NT2/D1 (cell line): ENCODE data around the gene GBP6.
"Not testable (repeated sequence)": the region's sequence is repeated elsewhere in the genome, so short reads cannot be mapped to it uniquely, and the experiment has no call there.

Source experiments
- DNase-seq: peaks from one replicate; pipeline ENCODE4 v3.0.0-alpha.2; 2011; ENCODE audit warnings: low read depth, low spot score
- H3K27me3 ChIP-seq: 2 replicates; pipeline ENCODE4 v1.6.0; 2011; ENCODE audit warnings: mild to moderate bottlenecking; ENCODE audit not compliant: insufficient read length, insufficient read depth
- H3K36me3 ChIP-seq: 2 replicates; pipeline ENCODE4 v1.6.1; 2011; ENCODE audit warnings: mild to moderate bottlenecking, low read length, mixed read lengths; ENCODE audit not compliant: insufficient read depth, insufficient read length
- H3K4me1 ChIP-seq: 2 replicates; pipeline ENCODE4 v1.5.1; 2011; ENCODE audit not compliant: insufficient read depth, insufficient read length
- H3K4me3 ChIP-seq: 2 replicates; pipeline ENCODE4 v1.5.1; 2011; ENCODE audit warnings: low read depth; ENCODE audit not compliant: insufficient read length
- H3K9ac ChIP-seq: 2 replicates; pipeline ENCODE4 v1.6.0; 2011; ENCODE audit warnings: low read depth; ENCODE audit not compliant: insufficient read length
- H3K9me3 ChIP-seq: 2 replicates; pipeline ENCODE4 v1.5.1; 2011; ENCODE audit warnings: mild to moderate bottlenecking, low read length; ENCODE audit not compliant: insufficient read depth
- SUZ12 ChIP-seq: IDR thresholded peaks from 2 replicates; pipeline ENCODE4 v1.6.1; 2011; ENCODE audit not compliant: insufficient read length, insufficient read depth; ENCODE audit errors: extremely low read depth
- YY1 ChIP-seq: IDR thresholded peaks from 2 replicates; pipeline ENCODE4 v1.6.1; 2011; ENCODE audit not compliant: insufficient read length, insufficient read depth
- ZNF274 ChIP-seq: IDR thresholded peaks from 2 replicates; pipeline ENCODE4 v1.6.1; 2011; ENCODE audit warnings: mild to moderate bottlenecking, low read depth, low read length

The GBP6 gene, protein sequence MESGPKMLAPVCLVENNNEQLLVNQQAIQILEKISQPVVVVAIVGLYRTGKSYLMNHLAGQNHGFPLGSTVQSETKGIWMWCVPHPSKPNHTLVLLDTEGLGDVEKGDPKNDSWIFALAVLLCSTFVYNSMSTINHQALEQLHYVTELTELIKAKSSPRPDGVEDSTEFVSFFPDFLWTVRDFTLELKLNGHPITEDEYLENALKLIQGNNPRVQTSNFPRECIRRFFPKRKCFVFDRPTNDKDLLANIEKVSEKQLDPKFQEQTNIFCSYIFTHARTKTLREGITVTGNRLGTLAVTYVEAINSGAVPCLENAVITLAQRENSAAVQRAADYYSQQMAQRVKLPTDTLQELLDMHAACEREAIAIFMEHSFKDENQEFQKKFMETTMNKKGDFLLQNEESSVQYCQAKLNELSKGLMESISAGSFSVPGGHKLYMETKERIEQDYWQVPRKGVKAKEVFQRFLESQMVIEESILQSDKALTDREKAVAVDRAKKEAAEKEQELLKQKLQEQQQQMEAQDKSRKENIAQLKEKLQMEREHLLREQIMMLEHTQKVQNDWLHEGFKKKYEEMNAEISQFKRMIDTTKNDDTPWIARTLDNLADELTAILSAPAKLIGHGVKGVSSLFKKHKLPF

DNA sequence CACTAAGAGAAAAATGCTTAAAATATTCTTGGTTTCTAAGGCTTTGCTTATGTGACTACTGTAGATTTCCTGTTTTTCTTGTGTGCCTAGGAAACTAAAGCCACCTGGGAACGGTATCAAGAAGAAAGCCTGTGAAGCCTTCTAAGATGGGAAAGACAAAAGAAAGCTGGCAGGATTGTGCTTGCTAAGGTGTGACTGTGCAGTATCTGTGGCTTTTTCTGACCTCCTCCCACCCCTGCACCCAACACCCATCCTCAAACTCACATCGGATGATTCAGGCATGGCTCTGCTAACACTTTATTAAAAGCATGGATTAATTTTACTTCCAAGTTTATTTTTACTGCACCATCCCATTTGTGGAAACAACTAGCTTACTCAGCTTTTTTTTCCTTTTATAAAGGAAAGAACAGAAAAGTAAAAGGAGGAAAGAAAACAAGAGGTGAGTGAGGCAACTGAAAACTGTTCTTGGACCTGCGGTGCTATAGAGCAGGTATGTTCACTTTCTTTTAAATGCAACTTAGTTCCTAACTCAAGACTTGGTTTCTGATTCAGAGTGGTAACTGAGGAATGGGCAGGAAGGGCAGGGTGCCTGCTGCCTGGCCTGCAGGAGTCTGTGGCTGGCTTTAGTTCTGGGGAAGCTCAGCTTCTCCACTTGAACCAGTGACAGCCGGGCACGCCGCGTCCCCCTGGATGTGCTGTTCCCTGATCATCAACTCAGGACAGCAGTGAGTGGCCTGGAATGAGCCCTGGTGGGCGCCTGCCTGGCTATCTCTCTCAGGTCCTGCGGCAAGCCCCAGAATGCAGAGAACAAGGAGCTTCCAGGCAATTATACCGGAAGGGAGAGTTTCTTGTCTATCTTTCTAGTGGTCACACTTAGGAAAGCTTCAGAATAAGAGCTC, at the start of gene GBP6:
GBP6 (plus strand) TSS at position 422 of the 899 bp plus-strand sequence. CDS start 4,493 bp downstream, outside the sequence.
- no peak for TF ChIP-seq SUZ12
- no peak for TF ChIP-seq ZNF274
- no peak for TF ChIP-seq YY1
- Histone ChIP-seq H3K36me3 (no peaks in the 10 kb centered on the region), H3K27me3 (no peaks in the 10 kb centered on the region)

DNA sequence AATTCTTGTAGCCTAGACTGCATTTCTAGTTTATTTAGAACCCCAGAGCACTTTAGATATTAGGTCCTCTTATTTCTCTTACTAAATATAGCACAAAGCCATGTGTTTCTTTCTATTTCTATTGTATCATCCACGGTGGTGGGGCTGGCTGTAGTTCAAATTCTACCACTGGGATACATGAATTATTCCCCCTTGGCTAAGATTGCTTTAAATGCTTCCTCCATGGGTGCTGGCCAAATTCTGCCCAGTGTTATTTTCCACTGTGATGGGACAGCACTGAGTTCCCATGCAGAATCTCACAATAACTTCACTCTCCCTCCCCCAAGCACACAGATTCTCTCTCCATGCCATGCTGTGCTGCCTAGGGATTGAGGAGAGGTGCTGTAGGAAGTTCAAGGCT, 41.5 kb upstream of the GBP6 start:
- TF ChIP-seq SUZ12 (no peak), YY1 (no peak), ZNF274 (no peak)
- no peaks in the 10 kb centered on the region for H3K4me1 ChIP-seq
- H3K9me3 ChIP-seq: peaks cover 11% of the 10 kb centered on the region
- no peak overlapping the region for H3K4me3 ChIP-seq
- no peak for DNase-seq
- H3K27me3 ChIP-seq: no peaks in the 10 kb centered on the region
- no peak overlapping the region for H3K9ac ChIP-seq
- H3K36me3 ChIP-seq: no peaks in the 10 kb centered on the region

More for the DNA sequence above, at the start of gene GBP6:
- Histone ChIP-seq H3K4me1 (peaks cover 3% of the 10 kb centered on the region), H3K9me3 (no peaks in the 10 kb centered on the region), H3K4me3 (no peak within 1 kb of the TSS), H3K9ac (peak within 1 kb of the TSS; percentile 27)
- DNase-seq: no peak

DNA sequence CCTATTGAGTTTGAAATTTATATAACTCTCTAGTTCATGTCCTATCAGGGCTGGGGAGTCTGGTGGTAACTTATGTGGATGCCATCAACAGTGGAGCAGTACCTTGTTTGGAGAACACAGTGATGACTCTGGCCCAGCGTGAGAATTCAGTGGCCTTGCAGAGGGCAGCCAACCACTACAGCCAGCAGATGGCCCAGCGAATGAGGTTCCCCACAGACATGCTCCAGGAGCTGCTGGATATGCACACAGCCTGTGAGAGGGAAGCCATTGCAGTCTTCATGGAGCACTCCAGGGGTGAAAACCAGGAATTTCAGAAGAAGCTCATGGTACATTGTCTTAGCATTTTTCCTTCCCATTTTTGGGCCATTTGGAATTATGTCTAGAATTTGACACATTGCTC, 32.0 kb upstream of the GBP6 start:
- no peak for TF ChIP-seq YY1
- no peak for TF ChIP-seq ZNF274
- TF ChIP-seq SUZ12: no peak
- DNase-seq: no peak
- no peaks in the 10 kb centered on the region for H3K9me3 ChIP-seq
- H3K9ac ChIP-seq: no peak overlapping the region
- H3K36me3 ChIP-seq: no peaks in the 10 kb centered on the region
- no peaks in the 10 kb centered on the region for H3K27me3 ChIP-seq
- no peak overlapping the region for H3K4me3 ChIP-seq
- no peaks in the 10 kb centered on the region for H3K4me1 ChIP-seq

DNA sequence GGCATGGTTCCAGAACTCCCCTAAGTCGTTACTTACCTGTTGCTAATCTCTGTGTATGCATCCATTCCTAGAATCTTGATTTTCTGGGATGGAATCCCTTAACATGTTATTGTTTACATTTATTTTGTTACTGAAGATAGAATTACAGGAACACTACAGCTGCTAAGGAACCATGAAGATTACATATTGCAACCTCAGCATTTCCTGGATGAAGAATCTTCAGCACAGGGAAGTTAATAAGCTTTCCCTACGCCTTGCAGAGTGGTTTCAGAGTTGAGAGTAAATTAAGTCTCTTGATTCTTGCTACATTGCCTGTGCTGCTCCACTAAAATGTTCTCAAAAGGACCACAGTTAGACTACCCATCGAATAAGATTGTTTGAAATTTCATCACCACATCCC, 31.4 kb upstream of the GBP6 start:
- no peak for DNase-seq
- TF ChIP-seq SUZ12: no peak

DNA sequence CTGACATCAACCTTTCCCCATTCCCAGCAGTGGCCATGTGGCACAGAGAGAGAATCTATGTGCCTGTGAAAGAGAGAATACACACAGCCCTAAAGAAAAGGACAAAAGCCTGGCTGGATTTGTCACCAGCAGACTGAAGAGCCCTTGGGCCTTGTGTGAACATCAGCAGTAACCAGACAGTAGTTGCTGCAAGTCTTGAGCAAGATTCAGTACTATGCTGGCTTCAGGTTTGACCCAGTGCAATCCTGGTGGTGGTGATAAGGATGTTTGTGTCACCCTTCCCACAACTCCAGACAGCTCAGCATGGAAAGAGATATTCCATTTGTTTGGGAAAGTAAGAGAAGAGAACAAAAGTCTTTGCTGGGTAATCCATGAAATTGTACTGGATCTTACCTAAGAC, 28.4 kb upstream of the GBP6 start:
- no peaks in the 10 kb centered on the region for H3K9me3 ChIP-seq
- no peaks in the 10 kb centered on the region for H3K36me3 ChIP-seq
- H3K4me1 ChIP-seq: no peaks in the 10 kb centered on the region
- no peak overlapping the region for H3K4me3 ChIP-seq
- no peaks in the 10 kb centered on the region for H3K27me3 ChIP-seq
- TF ChIP-seq SUZ12 (no peak), ZNF274 (no peak), YY1 (no peak)
- no peak for DNase-seq
- H3K9ac ChIP-seq: no peak overlapping the region

More for the DNA sequence above, 31.4 kb upstream of the GBP6 start:
- H3K9me3 ChIP-seq: no peaks in the 10 kb centered on the region
- H3K27me3 ChIP-seq: no peaks in the 10 kb centered on the region
- H3K4me1 ChIP-seq: no peaks in the 10 kb centered on the region
- H3K36me3 ChIP-seq: no peaks in the 10 kb centered on the region
- H3K4me3 ChIP-seq: no peak overlapping the region
- no peak overlapping the region for H3K9ac ChIP-seq

DNA sequence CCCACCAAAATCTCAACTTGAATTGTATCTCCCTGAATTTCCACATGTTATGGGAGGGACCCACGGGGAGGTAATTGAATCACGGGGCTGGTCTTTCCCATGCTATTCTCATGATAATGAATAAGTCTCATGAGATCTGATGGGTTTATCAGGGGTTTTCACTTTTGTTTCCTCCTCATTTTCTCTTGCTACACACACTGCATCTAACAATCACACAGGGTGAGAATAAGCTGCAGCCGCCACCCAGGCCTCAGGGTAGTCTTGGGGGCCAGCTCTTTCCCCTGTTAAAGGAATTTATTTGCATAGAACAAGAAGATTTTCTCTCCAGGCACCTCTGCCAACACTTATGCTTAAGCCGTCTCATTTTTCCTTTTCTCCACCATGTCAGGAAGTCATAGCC, 26.0 kb upstream of the GBP6 start:
- no peak overlapping the region for H3K9ac ChIP-seq
- no peak for TF ChIP-seq SUZ12
- TF ChIP-seq ZNF274: no peak
- no peak for TF ChIP-seq YY1

DNA sequence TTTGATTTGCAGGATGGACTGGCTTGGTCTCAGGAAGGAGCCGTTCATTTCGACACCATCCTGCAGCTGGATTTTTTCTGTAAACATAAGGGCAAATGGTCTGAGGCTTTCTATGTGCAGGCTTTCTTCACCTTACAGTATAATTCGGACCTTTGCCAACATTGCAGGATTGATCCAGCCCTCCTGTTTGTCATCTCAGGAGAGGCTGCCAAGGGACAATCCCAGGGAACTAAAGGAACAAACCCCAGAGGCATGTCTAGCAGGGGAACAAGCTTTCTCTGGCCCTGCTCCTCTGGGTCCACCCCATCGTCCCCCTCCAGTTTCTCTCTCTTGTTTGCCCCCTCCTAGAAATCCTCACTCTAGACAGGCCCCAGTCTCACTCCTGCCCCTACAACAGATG, 24.8 kb upstream of the GBP6 start:
- no peak for DNase-seq
- no peaks in the 10 kb centered on the region for H3K4me1 ChIP-seq
- H3K27me3 ChIP-seq: no peaks in the 10 kb centered on the region
- H3K4me3 ChIP-seq: no peak overlapping the region
- H3K9ac ChIP-seq: no peak overlapping the region
- TF ChIP-seq ZNF274 (no peak), SUZ12 (no peak), YY1 (no peak)
- H3K9me3 ChIP-seq: no peaks in the 10 kb centered on the region
- H3K36me3 ChIP-seq: no peaks in the 10 kb centered on the region

More for the DNA sequence above, 26.0 kb upstream of the GBP6 start:
- H3K27me3 ChIP-seq: no peaks in the 10 kb centered on the region
- H3K9me3 ChIP-seq: no peaks in the 10 kb centered on the region
- H3K4me1 ChIP-seq: no peaks in the 10 kb centered on the region
- H3K36me3 ChIP-seq: no peaks in the 10 kb centered on the region
- no peak overlapping the region for H3K4me3 ChIP-seq
- no peak for DNase-seq

DNA sequence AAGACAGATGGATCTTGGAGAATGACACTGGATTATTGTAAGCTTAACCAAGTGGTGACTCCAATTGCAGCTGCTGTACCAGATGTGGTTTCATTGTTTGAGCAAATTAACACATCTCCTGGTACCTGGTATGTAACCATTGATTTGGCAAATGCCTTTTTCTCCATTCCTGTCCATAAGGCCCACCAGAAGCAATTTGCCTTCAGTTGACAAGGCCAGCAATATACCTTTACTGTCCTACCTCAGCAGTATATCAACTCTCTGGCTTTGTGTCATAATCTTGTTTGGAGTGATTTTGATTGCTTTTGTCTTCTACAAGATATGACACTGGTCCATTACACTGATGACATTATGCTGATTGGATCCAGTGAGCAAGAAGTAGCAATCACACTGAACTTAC, 18.4 kb upstream of the GBP6 start:
- not testable (repeated sequence) for H3K36me3 ChIP-seq, H3K9me3 ChIP-seq, DNase-seq, H3K4me3 ChIP-seq, H3K4me1 ChIP-seq, H3K9ac ChIP-seq, H3K27me3 ChIP-seq
